Liver (tissue), 3 donors: ENCODE data around the gene BTNL9.

Experiments used
- EGR1 ChIP-seq, 2 donors: IDR thresholded peaks; 2 replicates each; pipeline ENCODE4 v1.6.1; 2016 to 2018; ENCODE audit warnings: antibody characterized with exemption in 2 of 2, low read depth in 2 of 2
- JUND ChIP-seq, 2 donors: IDR thresholded peaks; 2 replicates each; pipeline ENCODE4 v1.6.1; 2016; ENCODE audit warnings: antibody characterized with exemption in 2 of 2
- RAD21 ChIP-seq, 2 donors: IDR thresholded peaks; 2 replicates each; pipeline ENCODE4 v1.6.1; 2016; ENCODE audit warnings: antibody characterized with exemption in 2 of 2, mild to moderate bottlenecking in 2 of 2
- RXRA ChIP-seq, 2 donors: IDR thresholded peaks; 2 replicates each; pipeline ENCODE4 v1.6.1; 2017 to 2018; ENCODE audit warnings: antibody characterized with exemption in 2 of 2, mild to moderate bottlenecking in 1 of 2
- YY1 ChIP-seq: IDR thresholded peaks from 2 replicates; pipeline ENCODE4 v1.6.1; 2016; ENCODE audit warnings: antibody characterized with exemption, mild to moderate bottlenecking
- TF ChIP-seq, protein P1 (sequence below): fragments of 150-350 bp; IDR thresholded peaks from 2 replicates; pipeline ENCODE4 v1.5.1; 2017; ENCODE audit warnings: improper control_type of control experiment, low read depth, low read length; ENCODE audit not compliant: missing input control
- TF ChIP-seq, protein P2 (sequence below): IDR thresholded peaks from 2 replicates; pipeline ENCODE4 v1.6.1; 2016; ENCODE audit warnings: antibody characterized with exemption
- TF ChIP-seq, protein P3 (sequence below): IDR thresholded peaks from 2 replicates; pipeline ENCODE4 v1.6.1; 2016; ENCODE audit warnings: antibody characterized with exemption, mild to moderate bottlenecking
- donor health status: healthy.
- donor health status: healthy.

DNA sequence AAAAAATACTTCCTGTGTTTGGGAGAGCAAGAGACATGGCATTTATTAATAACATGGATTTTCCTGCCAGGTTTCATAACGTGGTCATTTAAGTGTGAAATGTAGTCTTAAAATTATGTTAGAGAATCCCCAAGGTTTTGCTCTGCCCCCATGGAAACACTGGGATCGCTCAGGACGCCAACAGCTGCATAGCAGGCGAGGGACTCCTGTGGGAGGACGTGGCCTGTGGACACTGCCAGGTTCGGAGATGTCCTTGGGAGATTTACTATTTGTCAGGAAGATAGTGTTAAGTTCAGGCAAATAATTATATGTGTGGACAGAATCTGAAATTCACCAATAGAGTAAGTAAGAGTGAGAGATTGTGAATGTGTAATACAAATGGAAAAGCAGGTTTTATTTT lies 977 bp downstream of the BTNL9 start:
- TF ChIP-seq, protein P1, sequence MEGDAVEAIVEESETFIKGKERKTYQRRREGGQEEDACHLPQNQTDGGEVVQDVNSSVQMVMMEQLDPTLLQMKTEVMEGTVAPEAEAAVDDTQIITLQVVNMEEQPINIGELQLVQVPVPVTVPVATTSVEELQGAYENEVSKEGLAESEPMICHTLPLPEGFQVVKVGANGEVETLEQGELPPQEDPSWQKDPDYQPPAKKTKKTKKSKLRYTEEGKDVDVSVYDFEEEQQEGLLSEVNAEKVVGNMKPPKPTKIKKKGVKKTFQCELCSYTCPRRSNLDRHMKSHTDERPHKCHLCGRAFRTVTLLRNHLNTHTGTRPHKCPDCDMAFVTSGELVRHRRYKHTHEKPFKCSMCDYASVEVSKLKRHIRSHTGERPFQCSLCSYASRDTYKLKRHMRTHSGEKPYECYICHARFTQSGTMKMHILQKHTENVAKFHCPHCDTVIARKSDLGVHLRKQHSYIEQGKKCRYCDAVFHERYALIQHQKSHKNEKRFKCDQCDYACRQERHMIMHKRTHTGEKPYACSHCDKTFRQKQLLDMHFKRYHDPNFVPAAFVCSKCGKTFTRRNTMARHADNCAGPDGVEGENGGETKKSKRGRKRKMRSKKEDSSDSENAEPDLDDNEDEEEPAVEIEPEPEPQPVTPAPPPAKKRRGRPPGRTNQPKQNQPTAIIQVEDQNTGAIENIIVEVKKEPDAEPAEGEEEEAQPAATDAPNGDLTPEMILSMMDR: no peak
- TF ChIP-seq, protein P2, sequence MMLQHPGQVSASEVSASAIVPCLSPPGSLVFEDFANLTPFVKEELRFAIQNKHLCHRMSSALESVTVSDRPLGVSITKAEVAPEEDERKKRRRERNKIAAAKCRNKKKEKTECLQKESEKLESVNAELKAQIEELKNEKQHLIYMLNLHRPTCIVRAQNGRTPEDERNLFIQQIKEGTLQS: no peak
- TF ChIP-seq EGR1 (IDR thresholded peaks at IDR 0.05; ENCODE audit: low read depth in 2 of 2) (no peak), RAD21 (IDR thresholded peaks at IDR 0.05) (no peak), RXRA (IDR thresholded peaks at IDR 0.05) (no peak), YY1 (no peak), JUND (IDR thresholded peaks at IDR 0.05) (no peak)
- TF ChIP-seq, protein P3, sequence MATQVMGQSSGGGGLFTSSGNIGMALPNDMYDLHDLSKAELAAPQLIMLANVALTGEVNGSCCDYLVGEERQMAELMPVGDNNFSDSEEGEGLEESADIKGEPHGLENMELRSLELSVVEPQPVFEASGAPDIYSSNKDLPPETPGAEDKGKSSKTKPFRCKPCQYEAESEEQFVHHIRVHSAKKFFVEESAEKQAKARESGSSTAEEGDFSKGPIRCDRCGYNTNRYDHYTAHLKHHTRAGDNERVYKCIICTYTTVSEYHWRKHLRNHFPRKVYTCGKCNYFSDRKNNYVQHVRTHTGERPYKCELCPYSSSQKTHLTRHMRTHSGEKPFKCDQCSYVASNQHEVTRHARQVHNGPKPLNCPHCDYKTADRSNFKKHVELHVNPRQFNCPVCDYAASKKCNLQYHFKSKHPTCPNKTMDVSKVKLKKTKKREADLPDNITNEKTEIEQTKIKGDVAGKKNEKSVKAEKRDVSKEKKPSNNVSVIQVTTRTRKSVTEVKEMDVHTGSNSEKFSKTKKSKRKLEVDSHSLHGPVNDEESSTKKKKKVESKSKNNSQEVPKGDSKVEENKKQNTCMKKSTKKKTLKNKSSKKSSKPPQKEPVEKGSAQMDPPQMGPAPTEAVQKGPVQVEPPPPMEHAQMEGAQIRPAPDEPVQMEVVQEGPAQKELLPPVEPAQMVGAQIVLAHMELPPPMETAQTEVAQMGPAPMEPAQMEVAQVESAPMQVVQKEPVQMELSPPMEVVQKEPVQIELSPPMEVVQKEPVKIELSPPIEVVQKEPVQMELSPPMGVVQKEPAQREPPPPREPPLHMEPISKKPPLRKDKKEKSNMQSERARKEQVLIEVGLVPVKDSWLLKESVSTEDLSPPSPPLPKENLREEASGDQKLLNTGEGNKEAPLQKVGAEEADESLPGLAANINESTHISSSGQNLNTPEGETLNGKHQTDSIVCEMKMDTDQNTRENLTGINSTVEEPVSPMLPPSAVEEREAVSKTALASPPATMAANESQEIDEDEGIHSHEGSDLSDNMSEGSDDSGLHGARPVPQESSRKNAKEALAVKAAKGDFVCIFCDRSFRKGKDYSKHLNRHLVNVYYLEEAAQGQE: no peak
